ENCODE data around the gene PAFAH1B1.

Gene PAFAH1B1

GRCh38 chr17:2722611-2723010 is 129.2 kb downstream of the PAFAH1B1 start:
- no peak for DNase-seq (ENCODE audit: low spot score)

- DNase-seq (ENCODE audit: low spot score) = no peak
Observed at GRCh38 chr17:2723505-2723996, 130.1 kb downstream of the PAFAH1B1 start.

GRCh38 chr17:2723997-2724783 is 130.7 kb downstream of the PAFAH1B1 start:
- DNase-seq (ENCODE audit: low spot score) = peak; percentile 35

- DNase-seq (ENCODE audit: low spot score) = peak; percentile 82
Observed at GRCh38 chr17:2724784-2725164, 131.3 kb downstream of the PAFAH1B1 start.

GRCh38 chr17:2730764-2731353 is 137.4 kb downstream of the PAFAH1B1 start:
- DNase-seq (ENCODE audit: low spot score) = no peak

- no peak for DNase-seq (ENCODE audit: low spot score)
Observed at GRCh38 chr17:2731807-2732206, 138.4 kb downstream of the PAFAH1B1 start.

- DNase-seq (ENCODE audit: low spot score) = no peak
Observed at GRCh38 chr17:2734939-2735338, 141.5 kb downstream of the PAFAH1B1 start.

Measured in AG20443 (cell line).